Astrocyte of the cerebellum (primary cell): ENCODE data around the gene USP17L30.
"Not testable (repeated sequence)": the region's sequence is repeated elsewhere in the genome, so short reads cannot be mapped to it uniquely, and the experiment has no call there.

Source experiments
- DNase-seq: peaks from one replicate; pipeline ENCODE4 v3.0.0-alpha.2; 2011; ENCODE audit warnings: low read depth
- H3K4me3 ChIP-seq: 2 replicates; pipeline ENCODE4 v1.5.1; 2011; ENCODE audit warnings: mild to moderate bottlenecking, low read depth, low read length, moderate library complexity
- in situ Hi-C: cut with HindIII; loops from 2 replicates; pipeline ENCODE4 v1.10.0; 2017; ENCODE audit warnings: low sequenced_read_pairs
- TF ChIP-seq, protein P1 (sequence below): IDR thresholded peaks from 2 replicates; pipeline ENCODE4 v1.5.1; 2012; ENCODE audit warnings: low read length, low read depth, moderate library complexity, mild to moderate bottlenecking; ENCODE audit errors: missing control alignments

USP17L30 gene

DNA sequence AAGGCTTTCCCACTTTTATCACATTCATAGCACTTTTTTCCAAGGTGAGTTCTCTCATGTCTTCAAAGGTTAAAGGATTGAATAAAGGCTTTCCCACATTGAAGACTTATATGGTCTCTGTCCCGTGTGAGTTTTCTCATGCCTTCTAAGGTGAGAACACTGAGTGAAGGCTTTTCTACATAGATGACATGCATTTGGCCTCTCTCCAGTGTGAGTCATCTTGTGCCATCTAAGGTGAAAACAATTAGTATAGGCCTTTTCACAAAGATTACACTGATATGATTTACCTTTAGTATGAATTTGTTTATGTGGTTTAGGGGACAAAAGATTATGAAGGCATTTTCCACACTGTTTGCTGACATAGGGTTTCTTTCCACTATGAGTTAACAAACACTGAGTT is 21.2 kb downstream of the USP17L30 start:
- in situ Hi-C loops: no loop called here
- DNase-seq: no peak
- TF ChIP-seq, protein P1, sequence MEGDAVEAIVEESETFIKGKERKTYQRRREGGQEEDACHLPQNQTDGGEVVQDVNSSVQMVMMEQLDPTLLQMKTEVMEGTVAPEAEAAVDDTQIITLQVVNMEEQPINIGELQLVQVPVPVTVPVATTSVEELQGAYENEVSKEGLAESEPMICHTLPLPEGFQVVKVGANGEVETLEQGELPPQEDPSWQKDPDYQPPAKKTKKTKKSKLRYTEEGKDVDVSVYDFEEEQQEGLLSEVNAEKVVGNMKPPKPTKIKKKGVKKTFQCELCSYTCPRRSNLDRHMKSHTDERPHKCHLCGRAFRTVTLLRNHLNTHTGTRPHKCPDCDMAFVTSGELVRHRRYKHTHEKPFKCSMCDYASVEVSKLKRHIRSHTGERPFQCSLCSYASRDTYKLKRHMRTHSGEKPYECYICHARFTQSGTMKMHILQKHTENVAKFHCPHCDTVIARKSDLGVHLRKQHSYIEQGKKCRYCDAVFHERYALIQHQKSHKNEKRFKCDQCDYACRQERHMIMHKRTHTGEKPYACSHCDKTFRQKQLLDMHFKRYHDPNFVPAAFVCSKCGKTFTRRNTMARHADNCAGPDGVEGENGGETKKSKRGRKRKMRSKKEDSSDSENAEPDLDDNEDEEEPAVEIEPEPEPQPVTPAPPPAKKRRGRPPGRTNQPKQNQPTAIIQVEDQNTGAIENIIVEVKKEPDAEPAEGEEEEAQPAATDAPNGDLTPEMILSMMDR: no peak
- H3K4me3 ChIP-seq: no peak overlapping the region

DNA sequence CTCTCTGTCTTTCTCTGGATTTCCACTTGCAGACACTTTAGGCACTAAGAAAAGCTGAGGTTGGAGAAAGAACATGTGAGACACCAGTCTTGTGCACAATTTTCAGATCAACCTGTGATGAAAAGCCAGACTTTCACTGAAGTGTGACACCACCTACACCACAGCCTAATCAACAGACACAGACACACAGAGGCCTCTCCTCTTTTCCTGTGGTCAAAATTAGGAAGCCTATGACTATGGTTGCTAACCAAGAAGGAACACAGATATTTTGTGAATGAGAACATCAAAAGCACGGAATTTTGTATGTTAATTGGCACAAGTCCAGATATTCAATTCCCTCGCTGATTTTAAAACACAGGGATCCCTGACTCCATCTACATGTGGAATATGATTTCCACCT is 26.1 kb downstream of the USP17L30 start:
- H3K4me3 ChIP-seq, DNase-seq, in situ Hi-C loops: not testable (repeated sequence)

DNA sequence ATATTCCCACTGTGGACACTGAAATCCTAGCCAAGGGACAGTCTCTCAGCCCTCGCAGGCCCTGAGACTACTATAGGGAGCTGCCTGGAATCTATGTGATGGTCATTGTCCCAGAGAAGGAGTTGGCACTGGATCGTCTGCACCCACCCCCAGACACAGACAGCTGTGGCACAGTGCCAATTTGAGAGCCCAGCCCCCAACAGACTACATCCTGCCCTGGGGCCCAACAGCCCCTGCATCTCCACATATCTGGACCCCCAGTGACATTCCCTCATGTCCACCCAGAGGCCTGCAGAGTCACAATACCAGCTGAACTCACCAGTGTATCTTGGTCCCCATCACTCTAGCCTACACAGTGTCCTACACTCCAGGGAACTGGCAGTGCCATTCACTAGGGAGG is 42.8 kb downstream of the USP17L30 start:
- DNase-seq, H3K4me3 ChIP-seq, in situ Hi-C loops: not testable (repeated sequence)

DNA sequence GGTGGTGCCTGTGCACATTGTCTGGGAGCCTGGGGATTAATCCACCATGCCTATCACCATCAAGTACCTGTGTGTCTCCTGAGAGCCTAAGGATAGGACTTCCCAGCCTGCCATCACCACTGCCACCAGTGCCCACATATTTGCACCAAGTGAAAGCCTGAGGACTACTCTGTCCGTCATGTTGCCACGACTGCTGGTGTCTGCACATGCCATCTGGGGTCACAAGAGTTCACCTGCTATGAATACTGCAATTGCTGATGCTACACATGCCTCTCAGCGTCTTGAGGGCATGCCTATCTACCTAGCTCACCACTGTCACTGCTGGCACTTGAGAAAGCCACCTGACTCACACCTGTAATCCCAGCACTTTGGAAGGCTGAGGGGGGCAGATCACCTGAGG is 43.6 kb downstream of the USP17L30 start:
- in situ Hi-C loops, H3K4me3 ChIP-seq, DNase-seq: not testable (repeated sequence)

DNA sequence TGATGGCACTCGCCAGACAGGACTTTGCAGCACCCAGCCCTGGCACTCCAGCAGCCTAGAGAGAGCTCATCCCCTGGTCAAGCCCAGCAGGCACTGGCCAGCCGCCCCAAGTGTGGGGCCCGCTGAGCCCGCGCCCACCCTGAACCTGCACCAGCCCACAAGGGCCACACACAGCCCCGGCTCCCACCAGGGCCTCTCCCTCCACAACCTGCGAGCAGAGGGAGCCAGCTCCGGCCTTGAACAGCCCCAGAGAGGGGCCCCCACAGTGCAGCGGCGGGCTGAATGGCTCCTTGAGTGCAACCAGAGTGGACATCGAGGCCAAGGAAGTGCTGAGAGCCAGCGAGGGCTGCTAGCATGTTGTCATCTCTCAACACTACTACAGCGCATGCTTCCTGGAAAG is 46.9 kb downstream of the USP17L30 start:
- DNase-seq: no peak
- in situ Hi-C loops: no loop called here
- no peak overlapping the region for H3K4me3 ChIP-seq
- TF ChIP-seq, protein P1: no peak
